Kidney (tissue), 14 donors: ENCODE measurements around the gene SNX5. TPM values are rescaled to one million over a fixed set of nuclear protein-coding genes. Genes with fewer than 3 reads are reported as not detected.
A peak's percentile ranks its signal among the peaks of the same experiment; 100 is the strongest.

Experiments used
- DNase-seq, 5 donors: peaks; one replicate each; pipeline ENCODE4 v3.0.0-alpha.2; 2013 to 2020
- FAIRE-seq: peaks from 2 replicates; lab custom pipeline; 2012; peaks lifted over from hg19 to GRCh38; lab: Jason Lieb, UNC
- H3K27ac ChIP-seq, 2 donors: one replicate each; pipeline ENCODE4 v1.7.0; 2013; ENCODE audit warnings: low read depth in 2 of 2, low read length in 2 of 2, inconsistent platforms in 1 of 2
- H3K27me3 ChIP-seq: one replicate; pipeline ENCODE4 v1.7.1; 2013; ENCODE audit warnings: low read length, inconsistent platforms; ENCODE audit not compliant: control insufficient read depth, insufficient read depth
- H3K36me3 ChIP-seq, 3 donors: one replicate each; pipeline versions ENCODE4 v1.7.0 to v1.7.1; 2013; ENCODE audit warnings: low read length in 3 of 3, control low read depth in 1 of 3, inconsistent platforms in 1 of 3; ENCODE audit not compliant: insufficient read depth in 3 of 3, control insufficient read depth in 2 of 3
- H3K4me1 ChIP-seq, 3 donors: one replicate each; pipeline versions ENCODE4 v1.7.0 to v1.7.1; 2013; ENCODE audit warnings: low read length in 3 of 3, inconsistent platforms in 1 of 3, low read depth in 1 of 3; ENCODE audit not compliant: control insufficient read depth in 2 of 3, insufficient read depth in 2 of 3
- H3K4me3 ChIP-seq, 3 donors: one replicate each; pipeline versions ENCODE4 v1.7.0 to v1.8.1; 2013; ENCODE audit warnings: low read length in 3 of 3, control low read depth in 1 of 3, inconsistent platforms in 1 of 3
- H3K9ac ChIP-seq, 3 donors: one replicate each; pipeline versions ENCODE4 v1.7.0 to v1.7.1; 2013; ENCODE audit warnings: low read length in 3 of 3, control low read depth in 1 of 3, inconsistent platforms in 1 of 3
- H3K9me3 ChIP-seq, 3 donors: one replicate each; pipeline versions ENCODE4 v1.7.0 to v1.7.1; 2013; ENCODE audit warnings: low read length in 3 of 3, control low read depth in 1 of 3, inconsistent platforms in 1 of 3; ENCODE audit not compliant: control insufficient read depth in 2 of 3, insufficient read depth in 1 of 3
- CTCF ChIP-seq: IDR thresholded peaks from 3 replicates; pipeline ENCODE4 v1.5.1; 2012; ENCODE audit warnings: mild to moderate bottlenecking, moderate library complexity, borderline replicate concordance; ENCODE audit not compliant: insufficient read depth; ENCODE audit errors: extremely low read depth
- intact Hi-C: fragments of 100-400 bp; cut with DNase I; formaldehyde crosslinking; loops from one replicate; pipeline ENCODE4 v1.11.1; 2022
- polyA plus RNA-seq: library from polyadenylated mRNA; stranded (reverse); fragments of 350-450 nt; fragmentation: Illumina TruSeq; extraction: RNeasy Lipid Tissue Mini Kit (QIAGEN cat#74804); gene quantifications from one replicate; pipeline ENCODE4 v1.2.3, GENCODE V29; 2014; ENCODE audit warnings: low read depth, low replicate concordance; ENCODE audit not compliant: insufficient read depth
- total RNA-seq: library from RNA; stranded (reverse); fragmentation: NEBNext Ultra II Directional; extraction: Animal tissue kit (Norgen Biotek cat#: 25700); gene quantifications from one replicate; pipeline ENCODE4 v1.2.1, GENCODE V29; 2021
- donor health status: control.
- donor health status: control.
- donor health status: control.
- donor health status: control.
- donor health status: control.
- donor health status: DM: yes; HTN: yes; CAD: no.
- donor health status: Normal renal cell carcinoma (clear cell type).

Gene SNX5
- total and polyA plus RNA-seq, 2 donors from 2014 or later: 94.9 to 133 TPM

- Histone ChIP-seq H3K27me3 (no peaks in the 10 kb centered on the region), H3K4me3 (no peak overlapping the region), H3K27ac (peak overlapping the region in 1 of 2 donors; percentile 26), H3K9ac (no peak overlapping the region), H3K4me1 (peaks cover 0 to 12% (median 0%) of the 10 kb centered on the region in 3 donors), H3K9me3 (no peaks in the 10 kb centered on the region), H3K36me3 (no peaks in the 10 kb centered on the region)
- intact Hi-C loops: loop anchor here (10.0 kb wide), 1 partner anchor 501 kb away; no protein-coding TSS in a partner anchor
- no peak for FAIRE-seq
- TF ChIP-seq CTCF: no peak
- no peak for DNase-seq
Measured at GRCh38 chr20:18005170-18005989, 36.8 kb upstream of the SNX5 start.

- H3K36me3 ChIP-seq: no peaks in the 10 kb centered on the region
- FAIRE-seq (no peak), DNase-seq (peak in 4 of 5 donors; percentile 52 to 55 (median 54))
- intact Hi-C loops: loop anchor here (10.0 kb wide), 1 partner anchor 500 kb away; no protein-coding TSS in a partner anchor
- H3K27ac ChIP-seq: peak overlapping the region in 1 of 2 donors; percentile 5
- TF ChIP-seq CTCF: no peak
- H3K9me3 ChIP-seq: no peaks in the 10 kb centered on the region
- no peak overlapping the region for H3K4me3 ChIP-seq
- H3K27me3 ChIP-seq: no peaks in the 10 kb centered on the region
- H3K4me1 ChIP-seq: peaks cover 0 to 12% (median 0%) of the 10 kb centered on the region in 3 donors
- no peak overlapping the region for H3K9ac ChIP-seq
Measured at GRCh38 chr20:18004384-18005031, 35.9 kb upstream of the SNX5 start.

GRCh38 chr20:18003897-18004296 is 35.3 kb upstream of the SNX5 start:
- Histone ChIP-seq H3K27ac (no peak overlapping the region), H3K4me1 (peaks cover 0 to 12% (median 0%) of the 10 kb centered on the region in 3 donors), H3K4me3 (no peak overlapping the region), H3K9ac (no peak overlapping the region), H3K9me3 (no peaks in the 10 kb centered on the region), H3K27me3 (no peaks in the 10 kb centered on the region), H3K36me3 (no peaks in the 10 kb centered on the region)
- FAIRE-seq: no peak
- no peak for TF ChIP-seq CTCF
- DNase-seq: no peak
- intact Hi-C loops: loop anchor here (10.0 kb wide), 1 partner anchor 499 kb away; no protein-coding TSS in a partner anchor
